Breast epithelium (tissue), 3 donors: ENCODE results near the gene STX3.

Experiments
- CTCF ChIP-seq, 3 donors: fragments of 450-650 bp; IDR thresholded peaks; one replicate each; pipeline ENCODE4 v1.5.1; 2016 to 2017; ENCODE audit warnings: antibody characterized with exemption in 3 of 3, mild to moderate bottlenecking in 3 of 3, moderate library complexity in 3 of 3
- POLR2A ChIP-seq: fragments of 450-650 bp; IDR thresholded peaks from one replicate; pipeline ENCODE4 v1.6.1; 2016; ENCODE audit warnings: antibody characterized with exemption, mild to moderate bottlenecking, moderate library complexity
- POLR2AphosphoS5 ChIP-seq, 3 donors: sonication (generic); formaldehyde crosslinking; IDR thresholded peaks; one replicate each; pipeline ENCODE4 v1.6.1; 2017; ENCODE audit warnings: antibody characterized with exemption in 3 of 3

- TF ChIP-seq CTCF (IDR thresholded peaks at IDR 0.05), result no peak
- TF ChIP-seq POLR2AphosphoS5 (IDR thresholded peaks at IDR 0.05), result no peak
- no peak for TF ChIP-seq POLR2A
These were observed 24.1 kb upstream of the STX3 start for GRCh38 chr11:59730896-59731565.
